ENCODE data around the gene VPS26B.
"Not testable (repeated sequence)": the region's sequence is repeated elsewhere in the genome, so short reads cannot be mapped to it uniquely, and the experiment has no call there.

The VPS26B gene

GRCh38 chr11:134258577-134258976 lies 34.1 kb downstream of the VPS26B start:
- no peak for DNase-seq (ENCODE audit: low read depth in 2 of 2)

DNA sequence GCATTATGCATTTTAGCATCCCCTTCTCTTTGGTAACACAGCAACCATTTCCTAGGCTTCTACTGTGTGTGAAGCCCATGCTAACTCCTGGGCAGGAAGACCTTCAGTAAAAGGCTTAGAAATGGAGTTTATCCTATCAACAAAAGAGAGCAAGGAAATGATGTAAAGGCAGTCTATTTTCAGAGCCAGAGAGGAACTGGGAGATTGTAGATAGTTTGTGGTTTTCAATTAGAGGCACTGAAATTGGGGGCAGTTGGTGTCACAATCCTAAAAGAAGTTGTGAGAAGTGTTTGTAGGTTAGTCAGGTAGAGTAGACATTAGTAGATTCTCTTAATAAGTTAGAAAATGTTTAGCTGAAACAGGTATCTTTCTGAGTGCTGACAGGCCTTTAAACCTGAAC lies 36.0 kb downstream of the VPS26B start:
- DNase-seq (ENCODE audit: low read depth in 2 of 2), result no peak

GRCh38 chr11:134260983-134261382 lies 36.5 kb downstream of the VPS26B start:
- DNase-seq (ENCODE audit: low read depth in 2 of 2), result no peak

DNA sequence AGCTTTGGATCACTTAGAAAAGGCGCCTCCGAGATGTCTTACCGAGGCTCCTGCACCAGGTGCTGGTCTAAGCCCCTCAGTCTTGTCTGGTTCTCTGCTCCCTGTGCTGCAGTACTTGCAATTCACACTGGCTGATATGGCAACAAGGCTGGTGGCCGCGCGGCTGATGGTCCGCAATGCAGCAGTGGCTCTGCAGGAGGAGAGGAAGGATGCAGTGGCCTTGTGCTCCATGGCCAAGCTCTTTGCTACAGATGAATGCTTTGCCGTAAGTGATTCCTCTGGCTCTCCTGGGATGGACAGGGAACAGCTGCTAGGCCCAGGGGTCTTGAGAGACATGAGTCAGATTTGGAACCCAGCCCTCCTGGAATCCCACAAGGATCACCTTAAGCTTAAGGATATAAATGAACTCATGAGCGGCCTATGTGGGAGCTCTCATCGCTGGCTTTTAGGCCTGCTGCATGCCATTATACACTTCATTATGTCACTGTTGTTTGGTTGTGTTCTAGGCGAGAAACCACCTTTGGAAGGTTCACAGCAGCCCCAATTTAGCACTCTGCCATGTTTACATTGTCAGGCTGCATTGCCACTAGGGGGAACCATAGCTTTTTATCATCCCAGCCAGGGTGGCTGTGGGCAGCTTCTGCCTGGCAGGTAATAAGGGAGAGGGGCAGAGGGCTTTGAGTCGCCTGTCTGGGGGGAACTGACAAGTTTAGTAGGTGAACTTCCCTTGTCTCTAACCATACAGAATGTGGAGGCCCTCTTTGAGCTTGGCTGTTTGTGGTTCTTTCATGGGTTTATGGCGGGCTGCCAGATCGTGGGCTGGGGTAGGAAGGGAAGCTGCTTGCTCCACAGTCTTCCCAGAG lies 37.4 kb downstream of the VPS26B start:
- DNase-seq (ENCODE audit: low read depth in 2 of 2), result no peak

GRCh38 chr11:134264966-134265764 lies 40.7 kb downstream of the VPS26B start:
- no peak for DNase-seq (ENCODE audit: low read depth in 2 of 2)

GRCh38 chr11:134266440-134266839 lies 42.0 kb downstream of the VPS26B start:
- no peak for DNase-seq (ENCODE audit: low read depth in 2 of 2)

- DNase-seq (ENCODE audit: low read depth in 2 of 2), result no peak
Measured at GRCh38 chr11:134266841-134267251, 42.4 kb downstream of the VPS26B start.

GRCh38 chr11:134267461-134267860 lies 43.0 kb downstream of the VPS26B start:
- no peak for DNase-seq (ENCODE audit: low read depth in 2 of 2)

DNA sequence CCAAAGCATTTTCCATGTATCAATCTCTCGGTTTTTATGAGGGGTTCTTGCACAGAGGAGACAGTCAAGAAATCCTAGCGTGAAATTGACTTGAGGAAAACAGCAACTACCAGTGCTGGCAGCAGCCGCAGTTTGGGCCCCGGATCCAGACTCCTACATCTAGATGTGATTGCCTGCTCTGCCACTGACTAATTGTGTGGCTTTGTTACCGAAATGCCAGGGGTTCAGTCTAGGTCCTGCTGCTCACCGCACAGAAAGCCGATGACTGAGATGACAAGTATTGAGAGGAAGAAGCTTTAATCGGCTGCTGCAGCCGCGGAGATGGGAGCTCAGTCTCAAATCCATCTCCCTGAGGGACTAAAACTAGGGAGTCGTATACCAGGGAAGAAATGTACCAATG lies 43.5 kb downstream of the VPS26B start:
- no peak for DNase-seq (ENCODE audit: low read depth in 2 of 2)

- DNase-seq (ENCODE audit: low read depth in 2 of 2), result no peak
Measured at GRCh38 chr11:134270250-134270714, 45.8 kb downstream of the VPS26B start.

DNA sequence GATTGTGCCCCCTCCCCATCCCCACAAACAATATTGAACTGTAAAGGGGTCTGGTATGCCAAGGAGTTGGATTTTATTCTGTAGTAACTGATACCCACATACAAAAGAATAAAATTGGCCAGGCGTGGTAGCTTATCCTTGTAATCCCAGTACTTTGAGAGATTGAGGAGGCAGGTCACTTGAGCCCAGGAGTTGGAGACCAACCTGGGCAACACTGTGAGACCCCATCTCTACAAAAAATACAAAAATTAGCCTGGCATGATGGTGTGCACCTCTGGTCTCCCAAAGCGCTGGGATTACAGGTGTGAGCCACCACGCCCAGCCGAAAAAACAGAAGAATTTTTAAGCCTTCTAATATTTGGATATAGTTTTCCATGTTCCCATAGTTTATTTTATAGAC lies 47.5 kb downstream of the VPS26B start:
- no peak for DNase-seq (ENCODE audit: low read depth in 2 of 2)

- no peak for DNase-seq (ENCODE audit: low read depth in 2 of 2)
Measured at GRCh38 chr11:134272381-134273316, 48.2 kb downstream of the VPS26B start.

GRCh38 chr11:134273317-134273712 lies 48.8 kb downstream of the VPS26B start:
- no peak for DNase-seq (ENCODE audit: low read depth in 2 of 2)

DNA sequence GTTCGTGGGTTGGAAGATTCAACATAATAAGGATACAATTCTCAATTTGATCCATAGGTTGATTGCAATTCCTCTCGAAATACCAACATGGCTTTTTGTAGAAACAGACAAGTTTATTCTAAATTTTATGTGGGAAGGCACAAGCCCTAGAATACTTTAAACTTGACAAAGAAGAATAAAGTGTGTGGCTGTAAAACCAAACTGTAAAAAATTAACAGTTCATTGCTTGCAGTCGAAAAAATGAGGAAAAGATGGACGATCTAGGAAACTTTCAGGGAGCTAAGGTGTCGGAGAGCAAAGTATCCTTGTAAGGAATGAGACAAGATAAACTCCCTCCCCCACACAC lies 50.7 kb downstream of the VPS26B start:
- DNase-seq (ENCODE audit: low read depth in 2 of 2), result no peak

DNA sequence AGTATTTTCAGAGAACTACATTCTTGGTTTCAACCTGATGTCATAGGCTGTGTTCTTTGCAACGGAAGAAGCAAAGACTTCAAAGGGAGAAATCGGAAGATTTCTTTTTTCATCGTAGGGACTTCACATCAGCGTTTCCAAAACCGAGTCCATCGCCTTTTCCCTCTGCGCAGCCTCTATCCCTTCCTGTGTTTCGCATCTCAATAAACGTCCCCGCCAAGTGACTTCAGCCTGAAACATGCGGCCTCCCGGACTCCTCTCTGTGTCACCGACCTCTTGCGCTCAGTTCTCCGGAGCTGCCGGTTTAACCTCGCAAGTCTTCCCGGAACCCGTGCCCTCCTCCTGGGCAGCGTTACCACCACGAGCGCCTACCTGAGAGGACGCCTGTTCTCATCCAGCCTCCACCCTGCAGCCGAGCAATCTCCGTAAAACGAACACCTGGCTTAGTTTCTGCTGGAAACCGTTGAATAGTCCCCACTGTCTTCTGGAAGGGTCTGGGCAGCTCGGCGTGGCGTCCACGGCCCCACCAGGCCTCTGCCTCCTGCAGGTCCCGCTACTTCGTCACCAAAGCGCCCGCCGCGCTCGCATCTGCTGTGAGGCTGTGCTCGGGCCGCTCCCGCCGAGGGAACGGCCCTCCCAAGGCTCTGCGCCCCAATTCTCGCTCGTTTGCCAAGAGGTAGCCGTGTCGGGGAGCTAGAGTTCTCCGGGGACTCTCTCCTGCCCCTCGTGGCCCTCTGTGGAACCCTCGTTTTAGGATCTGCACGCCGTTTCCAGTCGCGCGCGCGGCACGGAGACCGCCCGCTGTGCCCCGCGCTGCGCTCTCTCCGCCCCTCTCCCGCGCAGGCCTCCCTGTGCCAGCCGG lies 51.3 kb downstream of the VPS26B start, which contains the start of gene GLB1L3:
Gene GLB1L3, plus strand, starts transcription at position 846 of the 862 bp plus-strand sequence. CDS start 362 bp downstream, outside the sequence.
- DNase-seq (ENCODE audit: low read depth in 2 of 2), result peak; percentile 54 to 66

GRCh38 chr11:134276396-134277182 lies 52.1 kb downstream of the VPS26B start:
- no peak for DNase-seq (ENCODE audit: low read depth in 2 of 2)

- no peak for DNase-seq (ENCODE audit: low read depth in 2 of 2)
Measured at GRCh38 chr11:134277183-134278001, 52.9 kb downstream of the VPS26B start.

DNA sequence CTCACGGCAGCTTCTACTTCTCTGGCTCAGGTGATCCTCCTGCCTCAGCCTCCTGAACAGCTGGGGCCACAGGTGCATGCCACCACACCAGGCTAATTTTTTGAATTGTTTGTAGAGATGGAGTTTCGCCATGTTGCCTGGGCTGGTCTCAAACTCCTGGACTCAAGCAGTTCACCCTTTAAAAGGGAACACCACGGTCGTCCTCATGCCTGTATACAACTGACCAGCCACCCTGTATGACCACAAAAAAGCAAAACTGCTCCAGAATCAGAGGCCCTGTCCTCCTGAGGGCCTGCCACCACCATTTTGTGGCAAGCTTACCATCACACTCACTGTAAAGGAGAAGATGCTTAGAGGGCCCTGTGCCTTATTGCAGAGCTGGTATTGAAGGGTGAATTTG lies 53.9 kb downstream of the VPS26B start:
- no peak for DNase-seq (ENCODE audit: low read depth in 2 of 2)

- not testable (repeated sequence) for DNase-seq (ENCODE audit: low read depth in 2 of 2)
Measured at GRCh38 chr11:134281635-134282034, 57.2 kb downstream of the VPS26B start.
